H9 (cell line): ENCODE data around the gene HSPA9. TPM values are rescaled to one million over a fixed set of nuclear protein-coding genes. Genes with fewer than 3 reads are reported as not detected.

Experiments used
- DNase-seq: peaks from one replicate; pipeline ENCODE4 v3.0.0-alpha.2; 2017
- H2AFZ ChIP-seq: one replicate; pipeline ENCODE4 v1.6.1; 2013; ENCODE audit warnings: mild to moderate bottlenecking, low read length, control low read depth, moderate library complexity
- H2AK5ac ChIP-seq: 2 replicates; pipeline ENCODE4 v1.6.1; 2013; ENCODE audit warnings: low read length, control low read depth, mixed read lengths; ENCODE audit not compliant: insufficient read length
- H2BK120ac ChIP-seq: one replicate; pipeline ENCODE4 v1.6.1; 2013; ENCODE audit warnings: low read depth, mild to moderate bottlenecking, low read length, control low read depth, inconsistent platforms; ENCODE audit not compliant: poor library complexity, severe bottlenecking
- H2BK12ac ChIP-seq: 2 replicates; pipeline ENCODE4 v1.6.1; 2013; ENCODE audit warnings: low read length, control low read depth, mixed read lengths, low read depth; ENCODE audit not compliant: insufficient read length
- H2BK15ac ChIP-seq: 2 replicates; pipeline ENCODE4 v1.6.1; 2013; ENCODE audit warnings: low read depth, low read length, control low read depth
- H2BK20ac ChIP-seq: one replicate; pipeline ENCODE4 v1.6.1; 2013; ENCODE audit warnings: low read depth, mild to moderate bottlenecking, low read length, control low read depth, inconsistent platforms; ENCODE audit not compliant: poor library complexity, severe bottlenecking
- H2BK5ac ChIP-seq: 2 replicates; pipeline ENCODE4 v1.6.1; 2013; ENCODE audit warnings: low read length, control low read depth, mixed read lengths; ENCODE audit not compliant: insufficient read length
- H3K14ac ChIP-seq: 2 replicates; pipeline ENCODE4 v1.6.1; 2013; ENCODE audit warnings: low read length, control low read depth; ENCODE audit not compliant: insufficient read depth
- H3K18ac ChIP-seq: 2 replicates; pipeline ENCODE4 v1.6.1; 2013; ENCODE audit warnings: low read depth, mild to moderate bottlenecking, mixed read lengths, low read length, control low read depth; ENCODE audit not compliant: insufficient read length
- H3K23ac ChIP-seq: 2 replicates; pipeline ENCODE4 v1.6.1; 2013; ENCODE audit warnings: low read length, control low read depth, mixed read lengths, low read depth; ENCODE audit not compliant: insufficient read length
- H3K23me2 ChIP-seq: 2 replicates; pipeline ENCODE4 v1.6.1; 2013; ENCODE audit warnings: low read depth, mild to moderate bottlenecking, mixed read lengths, low read length, control low read depth; ENCODE audit not compliant: insufficient read length, poor library complexity, severe bottlenecking
- H3K27ac ChIP-seq: 2 replicates; pipeline ENCODE4 v1.5.1; 2013; ENCODE audit warnings: low read length, control low read depth, mixed read lengths, low read depth; ENCODE audit not compliant: insufficient read length
- H3K27me3 ChIP-seq: 2 replicates; pipeline ENCODE4 v1.6.1; 2013; ENCODE audit warnings: low read length, control low read depth, inconsistent platforms; ENCODE audit not compliant: insufficient read depth
- H3K4ac ChIP-seq: 2 replicates; pipeline ENCODE4 v1.6.1; 2013; ENCODE audit warnings: low read depth, mild to moderate bottlenecking, control low read depth, inconsistent platforms, low read length, moderate library complexity
- H3K4me1 ChIP-seq: 2 replicates; pipeline ENCODE4 v1.6.1; 2013; ENCODE audit warnings: low read length, control low read depth, inconsistent platforms; ENCODE audit not compliant: insufficient read depth
- H3K4me2 ChIP-seq: 2 replicates; pipeline ENCODE4 v1.6.1; 2013; ENCODE audit warnings: low read length, control low read depth, mixed read lengths; ENCODE audit not compliant: insufficient read length, insufficient read depth
- H3K56ac ChIP-seq: 2 replicates; pipeline ENCODE4 v1.6.1; 2013; ENCODE audit warnings: low read depth, mild to moderate bottlenecking, mixed read lengths, low read length, control low read depth; ENCODE audit not compliant: insufficient read length
- H3K79me1 ChIP-seq: 2 replicates; pipeline ENCODE4 v1.6.1; 2013; ENCODE audit warnings: low read depth, mild to moderate bottlenecking, moderate library complexity, low read length, control low read depth, inconsistent platforms; ENCODE audit not compliant: insufficient read depth, poor library complexity, severe bottlenecking
- H3K79me2 ChIP-seq: 2 replicates; pipeline ENCODE4 v1.6.1; 2013; ENCODE audit warnings: low read length, control low read depth, inconsistent platforms; ENCODE audit not compliant: insufficient read depth
- H3K9ac ChIP-seq: 2 replicates; pipeline ENCODE4 v1.6.1; 2013; ENCODE audit warnings: low read length, control low read depth, mixed read lengths; ENCODE audit not compliant: insufficient read length; ENCODE audit errors: extremely low read depth
- H3K9me3 ChIP-seq: one replicate; pipeline ENCODE4 v1.6.1; 2013; ENCODE audit warnings: low read depth, low read length, inconsistent platforms; ENCODE audit not compliant: control insufficient read depth
- H3T11ph ChIP-seq: one replicate; pipeline ENCODE4 v1.6.1; 2013; ENCODE audit warnings: mild to moderate bottlenecking, low read length, control low read depth, inconsistent platforms
- H4K20me1 ChIP-seq: one replicate; pipeline ENCODE4 v1.6.1; 2013; ENCODE audit not compliant: control insufficient read depth, insufficient read length, insufficient read depth
- H4K5ac ChIP-seq: 2 replicates; pipeline ENCODE4 v1.6.1; 2013; ENCODE audit warnings: low read depth, mild to moderate bottlenecking, mixed read lengths, low read length, control low read depth; ENCODE audit not compliant: insufficient read length
- H4K8ac ChIP-seq: replicated peaks from 2 replicates; pipeline ENCODE4 v1.6.1; 2013; ENCODE audit warnings: low read length, control low read depth, mixed read lengths, low read depth; ENCODE audit not compliant: insufficient read length
- H4K91ac ChIP-seq: 2 replicates; pipeline ENCODE4 v1.6.1; 2013; ENCODE audit warnings: low read depth, mild to moderate bottlenecking, moderate library complexity, mixed read lengths, low read length, control low read depth; ENCODE audit not compliant: insufficient read length
- H3K27ac Mint-ChIP-seq, 3 experiments: 2 replicates in 2 of 3; 3 replicates in 1 of 3; pipeline ENCODE4 v1.8.0; 2020 to 2021; ENCODE audit warnings: mixed read lengths in 3 of 3, mild to moderate bottlenecking in 1 of 3, moderate library complexity in 1 of 3
- H3K27me3 Mint-ChIP-seq: 2 replicates; pipeline ENCODE4 v1.8.0; 2021; ENCODE audit warnings: low read depth, mild to moderate bottlenecking, moderate library complexity, mixed read lengths
- H3K36me3 Mint-ChIP-seq, 3 experiments: 2 replicates in 2 of 3; 3 replicates in 1 of 3; pipeline ENCODE4 v1.8.0; 2020 to 2021; ENCODE audit warnings: low read depth in 3 of 3, mixed read lengths in 3 of 3; ENCODE audit not compliant: insufficient read depth in 1 of 3
- H3K4me1 Mint-ChIP-seq, 2 experiments: 2 replicates each; pipeline ENCODE4 v1.8.0; 2020; ENCODE audit warnings: mixed read lengths in 2 of 2
- H3K4me3 Mint-ChIP-seq, 2 experiments: 2 replicates in 1 of 2; 3 replicates in 1 of 2; pipeline ENCODE4 v1.8.0; 2020 to 2021; ENCODE audit warnings: mild to moderate bottlenecking in 2 of 2, mixed read lengths in 2 of 2, moderate library complexity in 1 of 2
- H3K9me3 Mint-ChIP-seq, 2 experiments: 2 replicates in 1 of 2; 3 replicates in 1 of 2; pipeline ENCODE4 v1.8.0; 2020; ENCODE audit warnings: mild to moderate bottlenecking in 2 of 2, mixed read lengths in 2 of 2, moderate library complexity in 1 of 2
- CTCF ChIP-seq: fragments of 200-600 bp; sonication (generic); conservative IDR thresholded peaks from 3 replicates; pipeline ENCODE4 v1.8.0; 2021; ENCODE audit warnings: antibody characterized with exemption, mild to moderate bottlenecking
- WGBS: extraction: QIAGEN DNeasy Blood & Tissue Kit; methylation state at CpG from one replicate; pipeline ENCODE4 v1.1.7; 2013; ENCODE audit warnings: missing lambda C conversion rate, low lambda C conversion rate, mixed read lengths; ENCODE audit not compliant: insufficient read length; ENCODE audit errors: extremely low coverage; 5-methylcytosine and 5-hydroxymethylcytosine counted together
- total RNA-seq: library from RNA; stranded (reverse); gene quantifications from 2 replicates; pipeline ENCODE4 v1.2.1, GENCODE V29; 2021

The HSPA9 gene
- total RNA-seq, 1 experiment from 2014 or later = 397 TPM

DNA sequence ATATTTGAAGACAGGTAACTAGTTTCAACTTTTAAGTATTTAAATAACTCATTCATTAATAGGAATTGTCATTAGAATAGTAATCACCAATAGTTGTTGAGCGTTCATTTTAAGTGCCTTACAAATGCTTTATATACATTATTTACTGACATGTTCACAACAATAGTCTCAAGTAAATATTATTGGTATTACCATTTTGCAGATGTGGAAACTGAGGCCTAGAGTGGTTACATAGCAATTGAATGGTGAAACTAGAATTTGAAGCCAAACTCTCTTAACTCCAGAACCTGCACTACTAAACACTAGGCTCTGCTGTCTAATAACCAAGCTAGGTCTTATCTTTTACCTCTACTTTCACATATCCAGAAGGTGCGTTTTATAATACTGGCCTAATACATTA lies 4.8 kb upstream of the HSPA9 start:
- H2BK12ac ChIP-seq = no peak overlapping the region
- no peak overlapping the region for H4K91ac ChIP-seq
- no peak overlapping the region for H3K9ac ChIP-seq
- WGBS = no CpG with 5 or more reads among the region's 2 CpGs
- H3K23me2 ChIP-seq = no peaks in the 10 kb centered on the region
- no peaks in the 10 kb centered on the region for H3K79me2 ChIP-seq
- no peaks in the 10 kb centered on the region for H3K27me3 ChIP-seq
- H2AK5ac ChIP-seq = no peak overlapping the region
- no peak overlapping the region for H3K23ac ChIP-seq
- H3K9me3 ChIP-seq = no peaks in the 10 kb centered on the region
- no peak for DNase-seq
- H2BK20ac ChIP-seq = no peak overlapping the region
- Mint-ChIP-seq H3K4me3 (no peak overlapping the region), H3K4me1 (peaks cover 5 to 13% of the 10 kb centered on the region in 2 experiments), H3K27me3 (no peaks in the 10 kb centered on the region), H3K27ac (no peak overlapping the region), H3K36me3 (0 out of 7 replicates have a peak, but pooled peaks cover 0 to under 1% (median 0%) of the 10 kb centered on the region in 3 experiments), H3K9me3 (no peaks in the 10 kb centered on the region)
- H3K56ac ChIP-seq = no peak overlapping the region
- H4K20me1 ChIP-seq = no peaks in the 10 kb centered on the region
- no peak overlapping the region for H3K4me2 ChIP-seq
- H3K4ac ChIP-seq = no peak overlapping the region
- no peak overlapping the region for H2BK15ac ChIP-seq
- H2BK120ac ChIP-seq = no peak overlapping the region
- H3K4me1 ChIP-seq = no peaks in the 10 kb centered on the region
- no peak overlapping the region for H3K18ac ChIP-seq
- H3K14ac ChIP-seq = no peak overlapping the region
- no peak for TF ChIP-seq CTCF
- H2AFZ ChIP-seq = no peak overlapping the region
- no peak overlapping the region for H3T11ph ChIP-seq
- no peak overlapping the region for H4K8ac ChIP-seq
- no peak overlapping the region for H3K27ac ChIP-seq
- no peak overlapping the region for H2BK5ac ChIP-seq
- H3K79me1 ChIP-seq = no peaks in the 10 kb centered on the region
- no peak overlapping the region for H4K5ac ChIP-seq
